Upper lobe of right lung (tissue), 1 donor: ENCODE results near the gene CYS1. TPM values are rescaled to one million over a fixed set of nuclear protein-coding genes. Genes with fewer than 3 reads are reported as not detected.
A peak's percentile ranks its signal among the peaks of the same experiment; 100 is the strongest.

Source experiments
- ATAC-seq: fragments of 200-7000 bp; cut with Tn5 transposase; one replicate; pipeline ENCODE4 v1.9.1; 2020; ENCODE audit warnings: mild to moderate bottlenecking, moderate library complexity
- DNase-seq: peaks from one replicate; pipeline ENCODE4 v3.0.0-alpha.2; 2020
- H3K27ac ChIP-seq: fragments of 200-600 bp; one replicate; pipeline ENCODE4 v1.8.0; 2022
- H3K27me3 ChIP-seq: fragments of 200-600 bp; one replicate; pipeline ENCODE4 v1.8.0; 2022; ENCODE audit warnings: mild to moderate bottlenecking
- H3K36me3 ChIP-seq: fragments of 200-600 bp; one replicate; pipeline ENCODE4 v1.8.0; 2022
- H3K4me1 ChIP-seq: fragments of 200-600 bp; one replicate; pipeline ENCODE4 v1.8.0; 2022
- H3K4me3 ChIP-seq: fragments of 200-600 bp; one replicate; pipeline ENCODE4 v1.8.0; 2022; ENCODE audit warnings: mild to moderate bottlenecking
- H3K9me3 ChIP-seq: fragments of 200-600 bp; one replicate; pipeline ENCODE4 v1.8.0; 2022
- intact Hi-C: fragments of 100-400 bp; cut with DNase I; formaldehyde crosslinking; loops from one replicate; pipeline ENCODE4 v1.11.0; 2022
- total RNA-seq: library from RNA; stranded (reverse); fragmentation: NEBNext Ultra II Directional; extraction: Animal tissue kit (Norgen Biotek cat#: 25700); gene quantifications from one replicate; pipeline ENCODE4 v1.2.1, GENCODE V29; 2021
- TF ChIP-seq, protein P1 (sequence below): fragments of 200-600 bp; IDR thresholded peaks from one replicate; pipeline ENCODE4 v1.8.0; 2022; ENCODE audit warnings: antibody characterized with exemption
- donor health status: DM: no; HTN: yes; CAD: no; lungs with severe emphysema.

CYS1 gene
- total RNA-seq, 1 donor from 2014 or later = 4.5 TPM

DNA sequence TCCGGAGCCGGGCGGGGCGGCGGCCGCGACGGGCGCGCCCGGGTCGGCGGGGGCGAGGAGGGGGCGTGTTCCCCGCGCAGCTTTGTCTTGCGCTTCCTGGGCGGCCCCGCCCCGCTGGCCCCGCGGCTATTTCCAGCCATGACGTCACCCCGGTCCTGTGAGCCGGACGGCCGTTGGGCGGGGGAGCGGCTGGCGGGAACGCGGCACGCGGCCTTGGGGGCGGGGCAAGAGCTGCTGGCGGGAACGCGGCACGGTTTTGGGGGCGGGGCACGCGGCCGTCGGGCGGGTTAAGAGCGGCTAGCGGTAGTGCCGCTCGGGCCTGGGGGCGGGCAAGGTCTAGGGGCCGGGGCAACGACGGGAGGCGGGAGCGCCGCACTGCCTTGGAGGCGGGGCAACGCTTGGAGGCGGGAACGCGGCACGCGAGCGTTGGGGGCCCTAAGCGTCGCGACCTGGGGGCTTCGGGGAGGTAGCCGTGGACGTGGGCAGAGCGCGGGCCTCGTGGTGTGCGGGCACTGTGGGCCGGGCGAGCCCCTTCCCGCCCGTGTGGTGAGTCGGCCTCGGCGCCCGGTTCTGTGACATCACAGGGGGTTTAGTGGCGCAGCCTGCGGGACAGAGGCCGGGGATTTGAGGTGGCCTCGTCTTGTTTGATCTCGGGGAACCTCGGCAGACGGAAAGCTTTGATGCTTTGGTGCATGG is 36.2 kb downstream of the CYS1 start:
- ATAC-seq (peak; percentile 84), DNase-seq (peak; percentile 99)
- Histone ChIP-seq H3K27me3 (no peaks in the 10 kb centered on the region), H3K36me3 (peaks cover 28% of the 10 kb centered on the region), H3K27ac (peak overlapping the region; percentile 91), H3K4me3 (peak overlapping the region; percentile 66), H3K9me3 (no peaks in the 10 kb centered on the region), H3K4me1 (peaks cover 50% of the 10 kb centered on the region)
- TF ChIP-seq, protein P1, sequence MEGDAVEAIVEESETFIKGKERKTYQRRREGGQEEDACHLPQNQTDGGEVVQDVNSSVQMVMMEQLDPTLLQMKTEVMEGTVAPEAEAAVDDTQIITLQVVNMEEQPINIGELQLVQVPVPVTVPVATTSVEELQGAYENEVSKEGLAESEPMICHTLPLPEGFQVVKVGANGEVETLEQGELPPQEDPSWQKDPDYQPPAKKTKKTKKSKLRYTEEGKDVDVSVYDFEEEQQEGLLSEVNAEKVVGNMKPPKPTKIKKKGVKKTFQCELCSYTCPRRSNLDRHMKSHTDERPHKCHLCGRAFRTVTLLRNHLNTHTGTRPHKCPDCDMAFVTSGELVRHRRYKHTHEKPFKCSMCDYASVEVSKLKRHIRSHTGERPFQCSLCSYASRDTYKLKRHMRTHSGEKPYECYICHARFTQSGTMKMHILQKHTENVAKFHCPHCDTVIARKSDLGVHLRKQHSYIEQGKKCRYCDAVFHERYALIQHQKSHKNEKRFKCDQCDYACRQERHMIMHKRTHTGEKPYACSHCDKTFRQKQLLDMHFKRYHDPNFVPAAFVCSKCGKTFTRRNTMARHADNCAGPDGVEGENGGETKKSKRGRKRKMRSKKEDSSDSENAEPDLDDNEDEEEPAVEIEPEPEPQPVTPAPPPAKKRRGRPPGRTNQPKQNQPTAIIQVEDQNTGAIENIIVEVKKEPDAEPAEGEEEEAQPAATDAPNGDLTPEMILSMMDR = no peak
- intact Hi-C loops = loop anchor here (10.0 kb wide), 1 partner anchor 59 kb away; no protein-coding TSS in a partner anchor

DNA sequence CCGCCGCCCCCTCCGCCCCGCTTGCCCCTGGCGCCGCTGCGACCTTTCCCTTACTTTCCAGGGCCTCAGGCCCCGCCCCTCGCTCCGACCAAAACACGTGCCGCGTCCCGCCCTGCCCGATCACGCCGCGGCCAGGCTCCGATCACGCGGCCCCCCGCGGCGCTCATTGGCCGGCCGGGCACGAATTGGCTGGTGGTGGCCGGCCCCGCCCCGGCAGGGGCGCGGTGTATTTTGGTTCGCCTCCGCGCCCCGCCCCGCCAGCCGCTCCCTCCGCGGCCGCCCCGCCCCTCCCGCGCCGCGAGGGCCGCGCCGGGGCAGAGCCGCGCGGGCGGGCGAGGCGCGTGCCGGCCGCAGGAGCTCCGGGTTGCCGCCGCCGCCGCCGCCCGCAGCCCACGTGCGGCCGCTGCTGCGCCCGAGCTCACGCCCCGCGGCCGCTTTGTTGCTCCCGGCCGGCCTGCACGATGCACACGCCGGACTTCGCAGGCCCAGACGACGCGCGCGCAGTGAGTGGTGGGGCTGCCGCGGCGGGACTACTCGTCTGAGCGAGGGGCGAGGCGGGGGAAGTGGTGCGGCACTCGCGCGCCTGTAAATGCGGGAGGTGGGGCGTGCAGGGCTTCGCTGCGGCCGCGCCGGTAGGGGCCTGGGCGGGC is 36.8 kb downstream of the CYS1 start, which contains the start of gene KLF11:
TSS of gene KLF11 (plus strand) at position 295 of the 650 bp plus-strand sequence. CDS start at position 462, 167 bp downstream.
- ATAC-seq (peak; percentile 88), DNase-seq (peak; percentile 97)
- peak within 1 kb of the TSS; percentile 66 for H3K4me3 ChIP-seq
- TF ChIP-seq, protein P1 = no peak
- peaks cover 24% of the 10 kb centered on the region for H3K36me3 ChIP-seq
- no peaks in the 10 kb centered on the region for H3K27me3 ChIP-seq
- peak within 1 kb of the TSS; percentile 91 for H3K27ac ChIP-seq
- intact Hi-C loops = loop anchor here (10.0 kb wide), 1 partner anchor 59 kb away; no protein-coding TSS in a partner anchor
- peaks cover 50% of the 10 kb centered on the region for H3K4me1 ChIP-seq
- no peaks in the 10 kb centered on the region for H3K9me3 ChIP-seq

DNA sequence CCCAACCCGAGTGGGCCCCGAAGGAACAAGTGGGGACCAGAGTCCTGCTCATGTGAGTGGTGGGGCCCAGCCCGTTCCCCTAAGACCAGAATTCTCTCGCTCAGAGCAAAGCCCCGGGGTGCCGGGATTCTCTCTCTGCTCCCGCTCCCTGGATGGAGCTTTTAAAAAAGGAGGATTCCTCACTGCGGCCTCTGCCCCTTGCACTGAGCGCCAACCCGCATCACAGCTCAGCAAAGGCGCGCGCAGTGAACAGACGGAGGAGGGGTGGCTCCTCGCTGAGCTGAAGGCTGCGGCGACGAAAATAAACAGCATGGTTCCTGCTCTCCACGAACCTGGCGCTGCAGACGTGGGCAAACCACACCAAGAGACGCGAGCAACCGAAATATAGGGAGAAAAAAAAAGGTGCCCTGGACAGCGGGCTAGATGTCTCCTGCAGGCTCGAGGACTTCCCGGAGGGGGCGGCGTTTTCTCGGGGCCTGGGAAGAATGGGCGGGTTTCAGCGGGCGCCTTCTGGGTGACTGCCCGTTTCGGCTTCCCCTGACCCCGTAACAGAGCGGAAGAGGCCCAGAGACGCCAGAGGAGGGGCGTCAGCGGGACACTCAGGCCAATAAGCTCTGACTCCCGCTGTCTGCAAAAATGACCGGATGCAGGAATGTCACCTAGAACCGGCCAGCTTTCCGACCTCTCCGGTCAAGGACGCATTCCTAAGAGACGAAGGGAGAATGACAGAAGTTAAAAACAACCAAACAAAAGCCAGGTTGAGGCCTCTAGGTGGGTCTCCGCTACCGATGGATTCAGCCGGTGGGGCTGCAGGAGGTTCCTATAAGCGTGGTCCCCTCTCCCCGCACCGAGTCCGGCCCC is 37.7 kb downstream of the CYS1 start:
- H3K4me1 ChIP-seq = peaks cover 54% of the 10 kb centered on the region
- DNase-seq = peak; percentile 93
- no peaks in the 10 kb centered on the region for H3K9me3 ChIP-seq
- peak; percentile 65 for ATAC-seq
- TF ChIP-seq, protein P1 = peak; percentile 14
- H3K4me3 ChIP-seq = peak overlapping the region; percentile 51
- peak overlapping the region; percentile 89 for H3K27ac ChIP-seq
- intact Hi-C loops = loop anchor here (10.0 kb wide), 1 partner anchor 58 kb away; no protein-coding TSS in a partner anchor
- no peaks in the 10 kb centered on the region for H3K27me3 ChIP-seq
- H3K36me3 ChIP-seq = peaks cover 15% of the 10 kb centered on the region

DNA sequence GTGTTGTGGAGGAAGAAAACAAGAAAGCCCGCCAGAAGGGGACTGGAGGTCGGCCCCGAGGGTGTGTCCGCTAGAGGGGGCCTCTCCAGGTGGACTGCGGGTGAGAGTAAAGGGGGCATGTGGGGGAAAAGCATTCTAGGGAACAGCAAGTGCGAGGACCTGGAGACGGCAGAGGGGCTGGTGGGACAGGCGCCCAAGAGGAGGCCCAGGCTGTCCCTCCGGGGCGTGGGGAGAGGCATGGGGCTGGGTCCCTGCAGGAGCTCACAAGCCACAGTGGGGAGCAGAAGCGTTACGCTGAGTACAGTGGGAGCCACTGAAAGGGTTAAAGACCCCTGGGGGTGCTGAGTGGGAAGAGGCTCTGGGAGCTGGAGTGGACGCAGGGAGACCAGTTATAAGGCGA is 38.5 kb downstream of the CYS1 start:
- H3K9me3 ChIP-seq = no peaks in the 10 kb centered on the region
- intact Hi-C loops = loop anchor here (10.0 kb wide), 1 partner anchor 57 kb away; no protein-coding TSS in a partner anchor
- peaks cover 7% of the 10 kb centered on the region for H3K36me3 ChIP-seq
- peak; percentile 61 for DNase-seq
- ATAC-seq = no peak
- peak overlapping the region; percentile 51 for H3K4me3 ChIP-seq
- TF ChIP-seq, protein P1 = no peak
- H3K4me1 ChIP-seq = peaks cover 62% of the 10 kb centered on the region
- H3K27me3 ChIP-seq = no peaks in the 10 kb centered on the region
- H3K27ac ChIP-seq = peak overlapping the region; percentile 89

DNA sequence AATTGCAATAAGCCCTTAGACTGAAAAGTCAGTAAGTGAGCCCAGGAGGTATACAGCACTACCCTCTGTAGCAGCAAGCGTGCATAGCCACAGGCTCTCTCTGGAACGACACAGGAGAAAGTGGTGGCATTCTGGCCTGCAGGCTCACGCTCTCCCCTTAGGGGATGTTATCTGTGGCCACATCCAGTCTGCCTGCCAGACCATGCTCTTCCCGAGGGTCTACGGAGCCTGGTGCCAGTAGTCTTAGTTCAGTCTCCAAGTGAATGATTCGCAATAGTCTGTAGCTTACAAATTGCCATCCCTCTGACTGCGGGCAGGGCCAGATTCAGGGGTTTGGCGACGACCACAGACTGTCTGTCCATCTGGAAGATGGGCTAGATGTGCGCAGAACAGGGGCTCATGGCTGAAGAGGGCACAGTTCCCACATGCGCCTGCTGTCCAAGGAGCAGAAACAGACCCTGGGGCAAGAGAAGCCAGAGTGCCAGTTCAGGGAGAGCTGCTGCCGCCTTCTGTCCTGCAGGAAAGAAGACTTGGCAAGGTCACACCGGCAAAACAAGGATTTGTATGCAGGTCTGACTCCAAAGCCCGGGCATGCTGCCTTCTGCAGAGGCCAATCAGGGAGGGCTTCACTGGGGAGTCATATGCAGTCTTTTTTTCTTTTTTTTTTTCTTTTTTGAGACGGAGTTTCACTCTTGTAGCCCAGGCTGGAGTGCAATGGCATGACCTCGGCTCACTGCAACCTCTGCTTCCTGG is 40.4 kb downstream of the CYS1 start:
- peaks cover 67% of the 10 kb centered on the region for H3K4me1 ChIP-seq
- intact Hi-C loops = loop anchor here (10.0 kb wide), 1 partner anchor 55 kb away; no protein-coding TSS in a partner anchor
- H3K4me3 ChIP-seq = no peak overlapping the region
- DNase-seq (no peak), ATAC-seq (no peak)
- H3K27ac ChIP-seq = no peak overlapping the region
- no peaks in the 10 kb centered on the region for H3K27me3 ChIP-seq
- H3K9me3 ChIP-seq = no peaks in the 10 kb centered on the region
- H3K36me3 ChIP-seq = no peaks in the 10 kb centered on the region
- TF ChIP-seq, protein P1 = no peak
